PFSK-1 (cell line): ENCODE data around the gene HS3ST3A1.

Experiments used
- POLR2AphosphoS5 ChIP-seq: IDR thresholded peaks from 2 replicates; pipeline ENCODE4 v1.6.1; 2012; ENCODE audit warnings: low read depth, mild to moderate bottlenecking, control low read depth, low read length, moderate library complexity
- SIN3A ChIP-seq: IDR thresholded peaks from 2 replicates; pipeline ENCODE4 v1.6.1; 2012; ENCODE audit warnings: mild to moderate bottlenecking, low read length, moderate library complexity, borderline replicate concordance; ENCODE audit not compliant: insufficient read depth
- TF ChIP-seq, protein P1 (sequence below), 2 experiments: IDR thresholded peaks; 2 replicates each; pipeline versions ENCODE4 v1.6.1 to v1.8.0; 2011 to 2012; ENCODE audit warnings: low read depth in 2 of 2, low read length in 2 of 2, control low read depth in 1 of 2, inconsistent platforms in 1 of 2, mild to moderate bottlenecking in 1 of 2, moderate library complexity in 1 of 2; ENCODE audit not compliant: insufficient read depth in 1 of 2

DNA sequence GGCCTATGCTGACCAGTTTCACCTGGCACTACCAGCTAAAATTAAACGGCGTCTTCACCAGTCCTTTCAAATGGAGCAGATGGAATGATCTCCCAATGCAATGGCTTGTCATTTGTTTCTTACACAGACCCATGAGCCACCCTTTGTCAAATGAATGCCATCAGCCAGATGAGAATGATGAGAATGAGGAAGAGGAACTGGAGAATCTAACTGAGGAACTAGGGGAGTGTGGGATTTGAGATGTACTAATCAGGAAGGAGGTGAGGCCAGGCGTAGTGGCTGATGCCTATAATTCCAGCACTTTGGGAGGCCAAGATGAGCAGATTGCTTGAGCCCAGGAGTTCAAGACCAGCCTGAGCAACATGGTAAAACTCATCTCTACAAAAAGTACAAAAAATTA, 116.4 kb downstream of the HS3ST3A1 start:
- TF ChIP-seq POLR2AphosphoS5 (no peak), SIN3A (no peak)
- TF ChIP-seq, protein P1, sequence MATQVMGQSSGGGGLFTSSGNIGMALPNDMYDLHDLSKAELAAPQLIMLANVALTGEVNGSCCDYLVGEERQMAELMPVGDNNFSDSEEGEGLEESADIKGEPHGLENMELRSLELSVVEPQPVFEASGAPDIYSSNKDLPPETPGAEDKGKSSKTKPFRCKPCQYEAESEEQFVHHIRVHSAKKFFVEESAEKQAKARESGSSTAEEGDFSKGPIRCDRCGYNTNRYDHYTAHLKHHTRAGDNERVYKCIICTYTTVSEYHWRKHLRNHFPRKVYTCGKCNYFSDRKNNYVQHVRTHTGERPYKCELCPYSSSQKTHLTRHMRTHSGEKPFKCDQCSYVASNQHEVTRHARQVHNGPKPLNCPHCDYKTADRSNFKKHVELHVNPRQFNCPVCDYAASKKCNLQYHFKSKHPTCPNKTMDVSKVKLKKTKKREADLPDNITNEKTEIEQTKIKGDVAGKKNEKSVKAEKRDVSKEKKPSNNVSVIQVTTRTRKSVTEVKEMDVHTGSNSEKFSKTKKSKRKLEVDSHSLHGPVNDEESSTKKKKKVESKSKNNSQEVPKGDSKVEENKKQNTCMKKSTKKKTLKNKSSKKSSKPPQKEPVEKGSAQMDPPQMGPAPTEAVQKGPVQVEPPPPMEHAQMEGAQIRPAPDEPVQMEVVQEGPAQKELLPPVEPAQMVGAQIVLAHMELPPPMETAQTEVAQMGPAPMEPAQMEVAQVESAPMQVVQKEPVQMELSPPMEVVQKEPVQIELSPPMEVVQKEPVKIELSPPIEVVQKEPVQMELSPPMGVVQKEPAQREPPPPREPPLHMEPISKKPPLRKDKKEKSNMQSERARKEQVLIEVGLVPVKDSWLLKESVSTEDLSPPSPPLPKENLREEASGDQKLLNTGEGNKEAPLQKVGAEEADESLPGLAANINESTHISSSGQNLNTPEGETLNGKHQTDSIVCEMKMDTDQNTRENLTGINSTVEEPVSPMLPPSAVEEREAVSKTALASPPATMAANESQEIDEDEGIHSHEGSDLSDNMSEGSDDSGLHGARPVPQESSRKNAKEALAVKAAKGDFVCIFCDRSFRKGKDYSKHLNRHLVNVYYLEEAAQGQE (IDR thresholded peaks at IDR 0.05; ENCODE audit: insufficient read depth in 1 of 2, low read depth in 2 of 2, low read length in 2 of 2) = no peak
